H1 (cell line): ENCODE measurements around the gene TMEM150A. TPM values are rescaled to one million over a fixed set of nuclear protein-coding genes. Genes with fewer than 3 reads are reported as not detected.

Experiments used
- CTCF ChIA-PET: fragments of 300-600 bp; sonication (Branson Sonifier 250); formaldehyde crosslinking; loops from one replicate; lab custom pipeline; 2021; ENCODE audit not compliant: partially characterized antibody; lab: Charles Lee
- POLR2A ChIA-PET: fragments of 300-600 bp; sonication (Branson Sonifier 250); formaldehyde crosslinking; loops from one replicate; lab custom pipeline; 2021; ENCODE audit warnings: inconsistent platforms; ENCODE audit not compliant: partially characterized antibody; lab: Charles Lee
- DNase-seq, 2 experiments: peaks; one replicate each; pipeline versions ENCODE4 v3.0.0 to v3.0.0-alpha.2; 2010 to 2022; ENCODE audit warnings: low spot score in 2 of 2, low read depth in 1 of 2, mixed read lengths in 1 of 2
- FAIRE-seq: peaks from 2 replicates; lab custom pipeline; 2011; peaks lifted over from hg19 to GRCh38; lab: Jason Lieb, UNC
- H2AFZ ChIP-seq: 2 replicates; pipeline ENCODE4 v1.8.1; 2012; ENCODE audit warnings: low read length, inconsistent platforms
- H2AK5ac ChIP-seq: 2 replicates; pipeline ENCODE4 v1.6.1; 2013; ENCODE audit warnings: low read depth, low read length
- H2BK120ac ChIP-seq: replicated peaks from 2 replicates; pipeline ENCODE3; 2013; ENCODE audit warnings: low read depth, low read length, inconsistent platforms
- H2BK12ac ChIP-seq: 2 replicates; pipeline ENCODE4 v1.6.1; 2013; ENCODE audit warnings: low read depth, low read length
- H2BK15ac ChIP-seq: 2 replicates; pipeline ENCODE4 v1.6.1; 2013; ENCODE audit warnings: low read length
- H2BK20ac ChIP-seq: 2 replicates; pipeline ENCODE4 v1.6.1; 2013; ENCODE audit warnings: low read length
- H2BK5ac ChIP-seq: 2 replicates; pipeline ENCODE4 v1.6.1; 2013; ENCODE audit warnings: low read depth, low read length
- H3K14ac ChIP-seq: 2 replicates; pipeline ENCODE4 v1.6.1; 2013; ENCODE audit warnings: inconsistent platforms; ENCODE audit not compliant: insufficient read length
- H3K18ac ChIP-seq: 2 replicates; pipeline ENCODE4 v1.6.1; 2013; ENCODE audit warnings: low read length; ENCODE audit errors: extremely low read depth
- H3K23ac ChIP-seq: 2 replicates; pipeline ENCODE4 v1.6.1; 2013; ENCODE audit warnings: inconsistent platforms; ENCODE audit not compliant: insufficient read length
- H3K23me2 ChIP-seq: 2 replicates; pipeline ENCODE4 v1.6.1; 2013; ENCODE audit warnings: low read depth, low read length
- H3K27ac ChIP-seq: 2 replicates; pipeline ENCODE4 v1.6.1; 2011; ENCODE audit warnings: low read depth, low read length, inconsistent platforms
- H3K27me3 ChIP-seq, 4 experiments: replicated peaks in 1 of 4; 1 replicate in 1 of 4; 2 replicates in 3 of 4; pipeline versions ENCODE4 v1.6.1 to v1.8.1; 2011 to 2013; ENCODE audit warnings: low read length in 3 of 4, mild to moderate bottlenecking in 3 of 4, inconsistent platforms in 2 of 4, mixed read lengths in 2 of 4, moderate library complexity in 1 of 4; ENCODE audit not compliant: control insufficient read depth in 3 of 4, insufficient read depth in 3 of 4; ENCODE audit errors: extremely low read depth in 1 of 4
- H3K36me3 ChIP-seq, 4 experiments: 2 replicates each; pipeline versions ENCODE4 v1.6.1 to v1.8.1; 2011 to 2013; ENCODE audit warnings: mild to moderate bottlenecking in 4 of 4, low read length in 3 of 4, moderate library complexity in 2 of 4, control low read depth in 1 of 4, inconsistent platforms in 1 of 4; ENCODE audit not compliant: insufficient read depth in 4 of 4, control insufficient read depth in 2 of 4
- H3K4ac ChIP-seq: replicated peaks from 2 replicates; pipeline ENCODE3; 2013; ENCODE audit warnings: low read length, low read depth, mixed read lengths, inconsistent platforms; ENCODE audit not compliant: insufficient read length
- H3K4me1 ChIP-seq, 4 experiments: replicated peaks in 1 of 4; 1 replicate in 1 of 4; 2 replicates in 3 of 4; pipeline versions ENCODE4 v1.6.1 to v1.8.1; 2011 to 2013; ENCODE audit warnings: low read length in 3 of 4, inconsistent platforms in 2 of 4, mixed read lengths in 1 of 4; ENCODE audit not compliant: insufficient read depth in 4 of 4, control insufficient read depth in 3 of 4
- H3K4me2 ChIP-seq, 2 experiments: 2 replicates each; pipeline versions ENCODE4 v1.6.1 to v1.8.1; 2011 to 2013; ENCODE audit warnings: low read depth in 2 of 2, low read length in 2 of 2, control low read depth in 1 of 2, inconsistent platforms in 1 of 2, mild to moderate bottlenecking in 1 of 2; ENCODE audit not compliant: insufficient read depth in 1 of 2
- H3K4me3 ChIP-seq, 4 experiments: fragments of 200-600, 300-600 bp in 1 of 4; sonication (generic), shearing (Covaris generic), sonication (Bioruptor Twin) in 1 of 4; 2 replicates each; pipeline versions ENCODE4 v1.5.1 to v1.8.1; 2011 to 2016; ENCODE audit warnings: low read length in 4 of 4, low read depth in 3 of 4, control low read depth in 2 of 4, inconsistent platforms in 2 of 4, mild to moderate bottlenecking in 2 of 4, mixed read lengths in 1 of 4, moderate library complexity in 1 of 4; ENCODE audit not compliant: insufficient read depth in 2 of 4; ENCODE audit errors: extremely low read depth in 1 of 4
- H3K56ac ChIP-seq: replicated peaks from 2 replicates; pipeline ENCODE3; 2013; ENCODE audit warnings: low read depth, mild to moderate bottlenecking, mixed read lengths, low read length, inconsistent platforms; ENCODE audit not compliant: insufficient read length
- H3K79me1 ChIP-seq: 2 replicates; pipeline ENCODE4 v1.6.1; 2013; ENCODE audit warnings: low read depth, low read length, control low read depth
- H3K79me2 ChIP-seq, 2 experiments: 2 replicates each; pipeline versions ENCODE4 v1.6.1 to v1.8.1; 2012 to 2013; ENCODE audit warnings: low read length in 2 of 2, mild to moderate bottlenecking in 2 of 2, inconsistent platforms in 1 of 2; ENCODE audit not compliant: insufficient read depth in 2 of 2, control insufficient read depth in 1 of 2
- H3K9ac ChIP-seq, 4 experiments: replicated peaks in 1 of 4; 1 replicate in 1 of 4; 2 replicates in 3 of 4; pipeline versions ENCODE4 v1.6.1 to v1.8.1; 2011 to 2013; ENCODE audit warnings: low read depth in 3 of 4, low read length in 3 of 4, control low read depth in 2 of 4, mild to moderate bottlenecking in 2 of 4, moderate library complexity in 2 of 4, inconsistent platforms in 1 of 4; ENCODE audit errors: extremely low read depth in 1 of 4
- H3K9me3 ChIP-seq, 2 experiments: 2 replicates each; pipeline versions ENCODE4 v1.6.1 to v1.8.1; 2012 to 2013; ENCODE audit warnings: mild to moderate bottlenecking in 2 of 2, moderate library complexity in 2 of 2, control low read depth in 1 of 2, inconsistent platforms in 1 of 2, low read depth in 1 of 2, low read length in 1 of 2, mixed read lengths in 1 of 2; ENCODE audit not compliant: insufficient read depth in 2 of 2
- H4K20me1 ChIP-seq, 2 experiments: replicated peaks in 1 of 2; 2 replicates each; pipeline versions ENCODE3 to v1.8.1; 2011 to 2013; ENCODE audit warnings: inconsistent platforms in 2 of 2, low read length in 2 of 2, mild to moderate bottlenecking in 1 of 2; ENCODE audit not compliant: insufficient read depth in 2 of 2, control insufficient read depth in 1 of 2
- H4K5ac ChIP-seq: 2 replicates; pipeline ENCODE4 v1.6.1; 2013; ENCODE audit warnings: low read length, low read depth, mixed read lengths, inconsistent platforms; ENCODE audit not compliant: insufficient read length
- H4K8ac ChIP-seq: 2 replicates; pipeline ENCODE4 v1.8.0; 2013; ENCODE audit warnings: mild to moderate bottlenecking, moderate library complexity, low read length, inconsistent platforms; ENCODE audit not compliant: insufficient read depth; ENCODE audit errors: extremely low read depth
- H4K91ac ChIP-seq: replicated peaks from 2 replicates; pipeline ENCODE3; 2013; ENCODE audit warnings: low read length, mixed read lengths, inconsistent platforms; ENCODE audit not compliant: insufficient read length
- E2F6 ChIP-seq: IDR thresholded peaks from 2 replicates; pipeline ENCODE4 v1.6.1; 2012; ENCODE audit warnings: inconsistent platforms
- EP300 ChIP-seq, 2 experiments: IDR thresholded peaks; 1 replicate in 1 of 2; 2 replicates in 1 of 2; pipeline ENCODE4 v1.6.1; 2011 to 2012; ENCODE audit warnings: low read depth in 2 of 2, low read length in 2 of 2, mild to moderate bottlenecking in 2 of 2, borderline replicate concordance in 1 of 2, inconsistent platforms in 1 of 2, moderate library complexity in 1 of 2
- HDAC6 ChIP-seq: IDR thresholded peaks from one replicate; pipeline ENCODE4 v1.7.1; 2012; ENCODE audit warnings: low read depth, mild to moderate bottlenecking, inconsistent platforms, low read length, moderate library complexity
- PHF8 ChIP-seq: fragments of 200-600 bp; sonication (generic); conservative IDR thresholded peaks from 2 replicates; pipeline ENCODE4 v1.7.1; 2012; ENCODE audit warnings: low read depth, mild to moderate bottlenecking, inconsistent platforms, low read length, moderate library complexity
- POU5F1 ChIP-seq: IDR thresholded peaks from 2 replicates; pipeline ENCODE4 v1.6.1; 2011; ENCODE audit warnings: low read depth, mild to moderate bottlenecking, low read length, moderate library complexity
- RAD21 ChIP-seq, 2 experiments: IDR thresholded peaks in 1 of 2; conservative IDR thresholded peaks in 1 of 2; 2 replicates each; pipeline ENCODE4 v1.6.1; 2011; ENCODE audit warnings: low read depth in 2 of 2, low read length in 2 of 2, improper control_type of control experiment in 1 of 2, inconsistent platforms in 1 of 2, mild to moderate bottlenecking in 1 of 2, moderate library complexity in 1 of 2
- TBP ChIP-seq: IDR thresholded peaks from 2 replicates; pipeline ENCODE4 v1.6.1; 2011; ENCODE audit warnings: low read depth, low read length, improper control_type of control experiment
- USF2 ChIP-seq: IDR thresholded peaks from 2 replicates; pipeline ENCODE4 v1.6.1; 2011; ENCODE audit warnings: low read length, improper control_type of control experiment
- WGBS, 2 experiments: shearing (Covaris generic) in 1 of 2; methylation state at CpG; one replicate each; pipeline versions ENCODE4 v1.1.6 to v1.1.7; 2013 to 2015; ENCODE audit warnings: low lambda C conversion rate in 2 of 2, mixed read lengths in 2 of 2, inconsistent platforms in 1 of 2, low coverage in 1 of 2, missing lambda C conversion rate in 1 of 2; ENCODE audit not compliant: insufficient replicate concordance in 2 of 2, insufficient coverage in 1 of 2, insufficient read length in 1 of 2; ENCODE audit errors: extremely low coverage in 1 of 2, missing lambda C conversion rate in 1 of 2; 5-methylcytosine and 5-hydroxymethylcytosine counted together
- polyA plus RNA-seq, 7 experiments: library from polyadenylated mRNA; depleted of rRNA in 3 of 7; stranded (reverse) in 5 of 7; unstranded in 2 of 7; fragments of >200 nt in 5 of 7; fragments of 200-250 nt in 2 of 7; gene quantifications; 1 replicate in 5 of 7; 2 replicates in 1 of 7; 4 replicates in 1 of 7; pipeline versions ENCODE4 v1.2.1 to v1.2.3, GENCODE V29; 2011 to 2013; ENCODE audit warnings: missing spikeins in 2 of 7, mixed read lengths in 2 of 7
- total RNA-seq: library from RNA; stranded (reverse); fragmentation: NEBNext Ultra II Directional; extraction: Animal tissue kit (Norgen Biotek cat#: 25700); gene quantifications from 2 replicates; pipeline ENCODE4 v1.2.1, GENCODE V29; 2021

TMEM150A gene
- total and polyA plus RNA-seq, 2 of the 8 experiments (the other 6 are each of a cell fraction or from before 2014, with no cell fraction given), result 19.8 to 29.9 TPM

GRCh38 chr2:85549095-85549494 is 53.4 kb downstream of the TMEM150A start:
- H3K27ac ChIP-seq, result no peak overlapping the region
- H3K23me2 ChIP-seq, result no peaks in the 10 kb centered on the region
- H3K4me2 ChIP-seq, result no peak overlapping the region
- no peak overlapping the region for H2AFZ ChIP-seq
- H3K9ac ChIP-seq, result no peak overlapping the region
- 89% methylated on average over 10 of the region's 10 CpGs; no CpG with 5 or more reads in 1 of the 2 experiments for whole genome bisulfite sequencing, 2 experiments
- DNase-seq (no peak), FAIRE-seq (no peak)
- H3K23ac ChIP-seq, result no peak overlapping the region
- H4K5ac ChIP-seq, result no peak overlapping the region
- H4K20me1 ChIP-seq, result peaks cover 2 to 3% of the 10 kb centered on the region in 2 experiments
- H3K9me3 ChIP-seq, result no peaks in the 10 kb centered on the region
- H3K4me1 ChIP-seq, result peaks cover 0 to 2% (median 0%) of the 10 kb centered on the region in 4 experiments; a peak in 1 of 7 replicates
- H3K56ac ChIP-seq, result no peak overlapping the region
- H3K36me3 ChIP-seq, result peaks cover 19 to 46% (median 34%) of the 10 kb centered on the region in 4 experiments
- ChIA-PET CTCF (interaction anchor here (0.7 to 10.1 kb wide), 12 partner anchors 8 to 249 kb away, joined by 3 to 259 read pairs (median 4); partner anchors contain the start of genes MAT2A and SH2D6), POLR2A (interaction anchor here (0.9 to 38.6 kb wide), 9 partner anchors 8 to 222 kb away, joined by 3 to 1889 read pairs (median 347); partner anchors contain the start of genes CAPG, GGCX, MAT2A and SH2D6)
- no peak overlapping the region for H3K14ac ChIP-seq
- H2BK15ac ChIP-seq, result no peak overlapping the region
- H2BK20ac ChIP-seq, result no peak overlapping the region
- no peaks in the 10 kb centered on the region for H3K79me1 ChIP-seq
- H2BK120ac ChIP-seq, result no peak overlapping the region
- H3K4me3 ChIP-seq, result no peak overlapping the region
- no peak overlapping the region for H4K8ac ChIP-seq
- no peak overlapping the region for H3K4ac ChIP-seq
- no peak overlapping the region for H2BK5ac ChIP-seq
- no peak overlapping the region for H3K18ac ChIP-seq
- H3K79me2 ChIP-seq, result no peaks in the 10 kb centered on the region
- no peak overlapping the region for H2AK5ac ChIP-seq
- H3K27me3 ChIP-seq, result no peaks in the 10 kb centered on the region
- no peak overlapping the region for H2BK12ac ChIP-seq
- no peak overlapping the region for H4K91ac ChIP-seq
- no peak for TF ChIP-seq PHF8
- no peak for TF ChIP-seq POU5F1
- TF ChIP-seq USF2, result no peak
- no peak for TF ChIP-seq RAD21 (IDR thresholded peaks at IDR 0.05 in 1 of 2, conservative IDR thresholded peaks at IDR 0.05 in 1 of 2; ENCODE audit: low read depth in 2 of 2, low read length in 2 of 2)
- TF ChIP-seq EP300 (IDR thresholded peaks at IDR 0.05; ENCODE audit: borderline replicate concordance in 1 of 2, low read depth in 2 of 2, low read length in 2 of 2), result no peak
- TF ChIP-seq E2F6, result no peak
- no peak for TF ChIP-seq HDAC6
- TF ChIP-seq TBP, result no peak
